A673 (cell line): Measurements from ENCODE around the gene PDGFD. TPM values are rescaled to one million over a fixed set of nuclear protein-coding genes. Genes with fewer than 3 reads are reported as not detected.

ENCODE experiments used
- BruUV-seq: library from RNA; stranded (reverse); fragments of 400-500 nt; replicated peaks from 2 replicates; lab custom pipeline; 2021; lab: Mats Ljungman, UMichigan
- CTCF ChIA-PET: fragments of 300-600 bp; sonication (Branson Sonifier 250); formaldehyde crosslinking; loops from one replicate; lab custom pipeline; 2022; ENCODE audit warnings: antibody characterized with exemption; lab: Charles Lee
- POLR2A ChIA-PET: fragments of 300-600 bp; sonication (Branson Sonifier 250); formaldehyde crosslinking; loops from one replicate; lab custom pipeline; 2022; ENCODE audit warnings: antibody characterized with exemption; ENCODE audit not compliant: low non-redundant PET; lab: Charles Lee
- DNase-seq: peaks from one replicate; pipeline ENCODE4 v3.0.0-alpha.2; 2015; ENCODE audit warnings: low spot score
- H3K27ac ChIP-seq: fragments of 200-600 bp; sonication (generic); 2 replicates; pipeline ENCODE4 v1.5.1; 2016; ENCODE audit warnings: mixed run types, low read depth, mild to moderate bottlenecking, mixed read lengths, antibody characterized with exemption, low read length; ENCODE audit not compliant: poor library complexity, severe bottlenecking
- H3K27me3 ChIP-seq: fragments of 200-600 bp; sonication (generic); replicated peaks from 2 replicates; pipeline ENCODE4 v1.6.1; 2017; ENCODE audit warnings: mixed run types, low read depth, mild to moderate bottlenecking, mixed read lengths, antibody characterized with exemption, low read length; ENCODE audit not compliant: insufficient read depth, poor library complexity
- H3K36me3 ChIP-seq: fragments of 200-600 bp; sonication (generic); 2 replicates; pipeline ENCODE4 v1.6.1; 2016; ENCODE audit warnings: mixed run types, mild to moderate bottlenecking, mixed read lengths, antibody characterized with exemption, low read length; ENCODE audit not compliant: insufficient read depth, poor library complexity, severe bottlenecking
- H3K4me1 ChIP-seq: fragments of 200-600 bp; sonication (generic); 2 replicates; pipeline ENCODE4 v1.6.1; 2017; ENCODE audit warnings: mixed run types, mild to moderate bottlenecking, mixed read lengths, antibody characterized with exemption, low read length; ENCODE audit not compliant: insufficient read depth, poor library complexity, severe bottlenecking
- H3K4me3 ChIP-seq: fragments of 200-600 bp; sonication (generic); 2 replicates; pipeline ENCODE4 v1.5.1; 2016; ENCODE audit warnings: low read depth, mixed run types, mild to moderate bottlenecking, mixed read lengths, low read length; ENCODE audit not compliant: poor library complexity, severe bottlenecking
- H3K9me3 ChIP-seq: fragments of 200-600 bp; sonication (generic); 2 replicates; pipeline ENCODE4 v1.6.1; 2016; ENCODE audit warnings: mixed run types, low read depth, mild to moderate bottlenecking, mixed read lengths, antibody characterized with exemption, low read length; ENCODE audit not compliant: poor library complexity, severe bottlenecking
- EZH2 ChIP-seq: fragments of 200-600 bp; sonication (generic); IDR thresholded peaks from 2 replicates; pipeline ENCODE4 v1.6.1; 2017; ENCODE audit warnings: borderline replicate concordance, low read depth, mild to moderate bottlenecking, mixed read lengths, antibody characterized with exemption, low read length; ENCODE audit not compliant: poor library complexity, severe bottlenecking
- intact Hi-C: fragments of 100-400 bp; cut with micrococcal nuclease; formaldehyde crosslinking; loops from one replicate; pipeline ENCODE4 v1.10.0; 2022; ENCODE audit not compliant: unreplicated experiment
- total RNA-seq: library from RNA; stranded (reverse); gene quantifications from 2 replicates; pipeline ENCODE4 v1.2.3, GENCODE V29; 2021
- TF ChIP-seq, protein P1 (sequence below): fragments of 300-800, 200-600 bp; sonication (generic); conservative IDR thresholded peaks from 2 replicates; pipeline ENCODE4 v1.5.1; 2017; ENCODE audit warnings: low read depth, mild to moderate bottlenecking, antibody characterized with exemption, low read length, moderate library complexity, mixed read lengths

The PDGFD gene
- total RNA-seq, 1 experiment from 2014 or later, result 6.1 TPM

DNA sequence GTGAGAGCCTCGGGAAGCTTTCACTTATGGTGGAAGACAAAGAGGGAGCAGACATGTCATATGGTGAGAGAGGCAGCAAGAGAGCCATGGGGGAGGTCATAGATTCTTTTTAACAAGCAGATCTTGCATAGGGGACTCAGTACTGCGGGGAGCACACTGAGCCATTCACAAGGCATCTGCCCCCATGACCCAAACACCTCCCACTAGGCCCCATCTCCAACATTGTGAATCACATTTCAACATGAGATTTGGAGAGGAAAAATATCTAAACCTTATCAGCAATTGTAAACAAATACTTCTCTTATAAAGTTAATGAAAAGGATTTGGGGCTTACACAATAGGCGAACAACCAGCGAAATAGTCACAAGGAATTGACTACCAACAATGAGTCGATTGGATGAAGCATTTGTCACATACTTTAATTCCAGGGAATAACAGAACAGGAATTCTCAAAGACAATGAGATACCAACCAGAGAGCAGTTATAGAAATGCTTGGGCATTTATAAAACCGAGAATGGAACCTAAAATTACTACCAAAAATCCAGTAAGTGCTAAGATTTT lies 120.2 kb downstream of the PDGFD start:
- H3K4me3 ChIP-seq, result no peak overlapping the region
- H3K4me1 ChIP-seq, result no peaks in the 10 kb centered on the region
- no peaks in the 10 kb centered on the region for H3K27me3 ChIP-seq
- intact Hi-C loops, result no loop called here
- ChIA-PET CTCF (no interaction called here), POLR2A (no interaction called here)
- DNase-seq, result no peak
- no peaks in the 10 kb centered on the region for H3K9me3 ChIP-seq
- no peak overlapping the region for H3K27ac ChIP-seq
- H3K36me3 ChIP-seq, result no peaks in the 10 kb centered on the region
- no TSS peak for BruUV-seq
- no peak for TF ChIP-seq EZH2
- TF ChIP-seq, protein P1, sequence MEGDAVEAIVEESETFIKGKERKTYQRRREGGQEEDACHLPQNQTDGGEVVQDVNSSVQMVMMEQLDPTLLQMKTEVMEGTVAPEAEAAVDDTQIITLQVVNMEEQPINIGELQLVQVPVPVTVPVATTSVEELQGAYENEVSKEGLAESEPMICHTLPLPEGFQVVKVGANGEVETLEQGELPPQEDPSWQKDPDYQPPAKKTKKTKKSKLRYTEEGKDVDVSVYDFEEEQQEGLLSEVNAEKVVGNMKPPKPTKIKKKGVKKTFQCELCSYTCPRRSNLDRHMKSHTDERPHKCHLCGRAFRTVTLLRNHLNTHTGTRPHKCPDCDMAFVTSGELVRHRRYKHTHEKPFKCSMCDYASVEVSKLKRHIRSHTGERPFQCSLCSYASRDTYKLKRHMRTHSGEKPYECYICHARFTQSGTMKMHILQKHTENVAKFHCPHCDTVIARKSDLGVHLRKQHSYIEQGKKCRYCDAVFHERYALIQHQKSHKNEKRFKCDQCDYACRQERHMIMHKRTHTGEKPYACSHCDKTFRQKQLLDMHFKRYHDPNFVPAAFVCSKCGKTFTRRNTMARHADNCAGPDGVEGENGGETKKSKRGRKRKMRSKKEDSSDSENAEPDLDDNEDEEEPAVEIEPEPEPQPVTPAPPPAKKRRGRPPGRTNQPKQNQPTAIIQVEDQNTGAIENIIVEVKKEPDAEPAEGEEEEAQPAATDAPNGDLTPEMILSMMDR, result no peak

DNA sequence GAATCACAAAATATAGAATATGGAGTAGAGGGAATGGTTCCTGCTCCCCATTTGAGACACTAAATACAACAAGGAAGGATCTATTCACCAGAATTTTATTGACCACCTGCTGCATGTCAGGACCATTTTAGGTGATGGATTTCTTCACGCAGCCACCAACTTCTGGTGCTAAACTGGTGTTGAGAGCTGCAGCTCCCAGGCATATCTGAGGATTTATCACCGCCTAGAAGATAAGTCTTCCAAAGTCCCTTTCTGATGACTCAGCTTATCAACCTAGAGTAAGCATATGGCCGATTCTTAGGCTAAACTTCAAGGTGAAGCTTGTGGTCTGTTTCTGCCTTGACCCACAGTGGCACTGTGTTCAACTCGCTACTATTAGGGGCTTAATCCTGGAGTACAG lies 120.8 kb downstream of the PDGFD start:
- DNase-seq, result no peak

DNA sequence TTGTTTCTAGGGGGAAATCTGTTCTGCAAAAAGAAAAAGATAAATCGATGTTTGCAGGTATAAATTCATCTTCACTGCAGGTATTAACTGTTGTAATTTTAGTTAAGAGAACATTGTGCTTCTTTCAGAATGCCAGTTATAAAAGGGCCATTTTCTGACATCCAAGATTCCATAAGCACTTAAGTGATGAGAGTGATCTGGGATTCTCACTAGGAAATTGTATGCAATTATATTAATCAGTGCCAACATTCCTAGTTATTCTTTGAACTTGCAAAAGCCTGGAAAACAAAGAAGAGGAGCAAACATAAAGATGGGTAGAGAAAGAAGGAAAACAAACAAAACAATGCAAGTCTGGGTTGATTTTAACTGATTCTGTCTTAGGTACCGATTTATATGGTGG lies 122.2 kb downstream of the PDGFD start:
- Histone ChIP-seq H3K27me3 (no peaks in the 10 kb centered on the region), H3K9me3 (no peaks in the 10 kb centered on the region), H3K4me3 (no peak overlapping the region), H3K4me1 (no peaks in the 10 kb centered on the region), H3K36me3 (no peaks in the 10 kb centered on the region), H3K27ac (no peak overlapping the region)
- no peak for TF ChIP-seq EZH2
- TF ChIP-seq, protein P1, result no peak
- CTCF ChIA-PET, result no interaction called here
- no TSS peak for BruUV-seq
- intact Hi-C loops, result no loop called here
- POLR2A ChIA-PET, result no interaction called here
- DNase-seq, result no peak

More for the DNA sequence above, 120.8 kb downstream of the PDGFD start:
- H3K4me3 ChIP-seq, result no peak overlapping the region
- BruUV-seq, result no TSS peak
- ChIA-PET CTCF (no interaction called here), POLR2A (no interaction called here)
- H3K9me3 ChIP-seq, result no peaks in the 10 kb centered on the region
- TF ChIP-seq, protein P1, result no peak
- TF ChIP-seq EZH2, result no peak
- H3K27me3 ChIP-seq, result no peaks in the 10 kb centered on the region
- no peak overlapping the region for H3K27ac ChIP-seq
- H3K4me1 ChIP-seq, result no peaks in the 10 kb centered on the region
- intact Hi-C loops, result no loop called here
- no peaks in the 10 kb centered on the region for H3K36me3 ChIP-seq
